Esophagus mucosa (tissue), 1 donor: ENCODE results near the gene ZSWIM4. TPM values are rescaled to one million over a fixed set of nuclear protein-coding genes. Genes with fewer than 3 reads are reported as not detected.
A peak's percentile ranks its signal among the peaks of the same experiment; 100 is the strongest.

ENCODE experiments used
- ATAC-seq: fragments of 200-7000 bp; cut with Tn5 transposase; one replicate; pipeline ENCODE4 v1.9.1; 2020
- total RNA-seq: library from RNA; stranded (reverse); gene quantifications from one replicate; pipeline ENCODE4 v1.2.4, GENCODE V29; 2023
- donor health status: DM: yes; HTN: yes; CAD: no.

Gene ZSWIM4
- total RNA-seq, 1 donor from 2014 or later: 10.9 TPM

GRCh38 chr19:13835791-13836723 is 40.8 kb downstream of the ZSWIM4 start:
- no peak for ATAC-seq

- no peak for ATAC-seq
These were observed 43.3 kb downstream of the ZSWIM4 start for GRCh38 chr19:13838435-13839129.

- ATAC-seq: peak; percentile 42
These were observed 44.1 kb downstream of the ZSWIM4 start for GRCh38 chr19:13839130-13839937.

GRCh38 chr19:13839938-13840304 is 44.7 kb downstream of the ZSWIM4 start:
- peak; percentile 0 for ATAC-seq

GRCh38 chr19:13840305-13841085 is 45.3 kb downstream of the ZSWIM4 start:
- ATAC-seq: peak; percentile 58

GRCh38 chr19:13841086-13841961 is 46.1 kb downstream of the ZSWIM4 start:
- ATAC-seq: peak; percentile 53

GRCh38 chr19:13841962-13842290 is 46.7 kb downstream of the ZSWIM4 start:
- no peak for ATAC-seq

- peak; percentile 11 for ATAC-seq
These were observed 47.3 kb downstream of the ZSWIM4 start for GRCh38 chr19:13842291-13843103.

GRCh38 chr19:13843104-13843921 is 48.1 kb downstream of the ZSWIM4 start:
- ATAC-seq: no peak

- peak; percentile 32 for ATAC-seq
These were observed 48.9 kb downstream of the ZSWIM4 start for GRCh38 chr19:13844130-13844631.

GRCh38 chr19:13846557-13847406 is 51.5 kb downstream of the ZSWIM4 start:
- ATAC-seq: peak; percentile 35

GRCh38 chr19:13847407-13848339 is 52.4 kb downstream of the ZSWIM4 start:
- peak; percentile 10 for ATAC-seq

- no peak for ATAC-seq
These were observed 53.1 kb downstream of the ZSWIM4 start for GRCh38 chr19:13848340-13848677.

GRCh38 chr19:13848798-13849676 is 53.8 kb downstream of the ZSWIM4 start:
- ATAC-seq: no peak

GRCh38 chr19:13849991-13850909 is 55.0 kb downstream of the ZSWIM4 start:
- ATAC-seq: peak; percentile 51
